Right forelimb (tissue), 1 donor: ENCODE measurements around the gene SEPHS1.
A peak's percentile ranks its signal among the peaks of the same experiment; 100 is the strongest.
"Not testable (repeated sequence)": the region's sequence is repeated elsewhere in the genome, so short reads cannot be mapped to it uniquely, and the experiment has no call there.

Source experiments
- DNase-seq: peaks from one replicate; pipeline ENCODE4 v3.0.0-alpha.2; 2018

The SEPHS1 gene

GRCh38 chr10:13356392-13356791 lies 8.3 kb upstream of the SEPHS1 start:
- DNase-seq = no peak

- DNase-seq = no peak
Observed at GRCh38 chr10:13354783-13355182, 6.7 kb upstream of the SEPHS1 start.

- no peak for DNase-seq
Observed at GRCh38 chr10:13352519-13352918, 4.4 kb upstream of the SEPHS1 start.

GRCh38 chr10:13351340-13351915 lies 3.3 kb upstream of the SEPHS1 start:
- DNase-seq = no peak

GRCh38 chr10:13349463-13350274 lies 1.6 kb upstream of the SEPHS1 start:
- peak; percentile 76 for DNase-seq

- DNase-seq = peak; percentile 88
Observed at GRCh38 chr10:13347500-13348156, 465 bp downstream of the SEPHS1 start.

- DNase-seq = peak; percentile 58
Observed at GRCh38 chr10:13347043-13347499, 1.0 kb downstream of the SEPHS1 start.

GRCh38 chr10:13346283-13347042 lies 1.6 kb downstream of the SEPHS1 start:
- peak; percentile 73 for DNase-seq

- no peak for DNase-seq
Observed at GRCh38 chr10:13340626-13341376, 7.3 kb downstream of the SEPHS1 start.

GRCh38 chr10:13340068-13340467 lies 8.0 kb downstream of the SEPHS1 start:
- no peak for DNase-seq

GRCh38 chr10:13338390-13339110 lies 9.5 kb downstream of the SEPHS1 start:
- DNase-seq = peak; percentile 51

- no peak for DNase-seq
Observed at GRCh38 chr10:13337827-13338196, 10.3 kb downstream of the SEPHS1 start.

GRCh38 chr10:13337128-13337826 lies 10.8 kb downstream of the SEPHS1 start:
- DNase-seq = no peak

- DNase-seq = no peak
Observed at GRCh38 chr10:13335881-13336280, 12.2 kb downstream of the SEPHS1 start.

GRCh38 chr10:13334556-13334955 lies 13.5 kb downstream of the SEPHS1 start:
- no peak for DNase-seq

- DNase-seq = no peak
Observed at GRCh38 chr10:13331646-13332045, 16.4 kb downstream of the SEPHS1 start.

GRCh38 chr10:13330980-13331379 lies 17.1 kb downstream of the SEPHS1 start:
- not testable (repeated sequence) for DNase-seq

GRCh38 chr10:13329565-13329964 lies 18.5 kb downstream of the SEPHS1 start:
- no peak for DNase-seq

GRCh38 chr10:13328613-13329012 lies 19.5 kb downstream of the SEPHS1 start:
- DNase-seq = no peak

- no peak for DNase-seq
Observed at GRCh38 chr10:13328126-13328525, 20.0 kb downstream of the SEPHS1 start.

- no peak for DNase-seq
Observed at GRCh38 chr10:13327534-13327933, 20.6 kb downstream of the SEPHS1 start.
